MCF 10A (cell line): Measurements from ENCODE around the gene TMEM139. TPM values are rescaled to one million over a fixed set of nuclear protein-coding genes. Genes with fewer than 3 reads are reported as not detected.

Source experiments
- BruUV-seq: library from RNA; stranded (reverse); fragments of 400-500 nt; replicated peaks from 2 replicates; lab custom pipeline; 2021; lab: Mats Ljungman, UMichigan
- CTCF ChIA-PET: fragments of 300-600 bp; sonication (Branson Sonifier 250); formaldehyde crosslinking; extraction: SDS; loops from one replicate; lab custom pipeline; 2021; ENCODE audit warnings: antibody characterized with exemption, inconsistent platforms; lab: Yijun Ruan, JAX
- POLR2A ChIA-PET: fragments of 300-600, 350-650 bp; sonication (Branson Sonifier 250); formaldehyde crosslinking; extraction: SDS; loops from one replicate; lab custom pipeline; 2020; ENCODE audit warnings: antibody characterized with exemption, inconsistent platforms; lab: Yijun Ruan, JAX
- DNase-seq: peaks from one replicate; pipeline ENCODE4 v3.0.0-alpha.2; 2018; ENCODE audit not compliant: unreplicated experiment
- H3K27ac Mint-ChIP-seq: one replicate; pipeline ENCODE4 v1.8.0; 2022; ENCODE audit warnings: mild to moderate bottlenecking, low read depth, mixed read lengths; ENCODE audit not compliant: unreplicated experiment
- H3K27me3 Mint-ChIP-seq: one replicate; pipeline ENCODE4 v1.8.0; 2022; ENCODE audit warnings: mixed read lengths; ENCODE audit not compliant: insufficient read depth, unreplicated experiment
- H3K36me3 Mint-ChIP-seq: one replicate; pipeline ENCODE4 v1.8.0; 2022; ENCODE audit warnings: mild to moderate bottlenecking, moderate library complexity, mixed read lengths; ENCODE audit not compliant: insufficient read depth, unreplicated experiment
- H3K4me1 Mint-ChIP-seq: one replicate; pipeline ENCODE4 v1.8.0; 2022; ENCODE audit warnings: mixed read lengths; ENCODE audit not compliant: insufficient read depth, unreplicated experiment
- H3K4me3 Mint-ChIP-seq: one replicate; pipeline ENCODE4 v1.8.0; 2022; ENCODE audit warnings: mild to moderate bottlenecking, moderate library complexity, mixed read lengths; ENCODE audit not compliant: unreplicated experiment
- H3K9me3 Mint-ChIP-seq: one replicate; pipeline ENCODE4 v1.8.0; 2022; ENCODE audit warnings: mixed read lengths; ENCODE audit not compliant: unreplicated experiment
- CTCF ChIP-seq: fragments of 200-600 bp; IDR thresholded peaks from one replicate; pipeline ENCODE4 v1.8.0; 2022; ENCODE audit warnings: antibody characterized with exemption, mild to moderate bottlenecking; ENCODE audit not compliant: unreplicated experiment
- intact Hi-C: fragments of 100-400 bp; cut with micrococcal nuclease; formaldehyde crosslinking; loops from 2 replicates; pipeline ENCODE4 v1.14.1; 2022
- total RNA-seq: library from RNA; stranded (reverse); gene quantifications from 2 replicates; pipeline ENCODE4 v1.2.3, GENCODE V29; 2022

The TMEM139 gene
- total RNA-seq, 1 experiment from 2014 or later: 9.2 TPM

- Mint-ChIP-seq H3K4me1 (peaks cover 23% of the 10 kb centered on the region), H3K4me3 (no peak overlapping the region), H3K27me3 (no peaks in the 10 kb centered on the region), H3K36me3 (peaks cover 5% of the 10 kb centered on the region), H3K9me3 (no peaks in the 10 kb centered on the region), H3K27ac (no peak overlapping the region)
- CTCF ChIA-PET: no interaction called here
- intact Hi-C loops: no loop called here
- DNase-seq: no peak
- TF ChIP-seq CTCF: no peak
- no TSS peak for BruUV-seq
- POLR2A ChIA-PET: no interaction called here
Observed at GRCh38 chr7:143323653-143324052, 38.9 kb downstream of the TMEM139 start.

GRCh38 chr7:143325240-143325639 is 40.5 kb downstream of the TMEM139 start:
- ChIA-PET CTCF (no interaction called here), POLR2A (no interaction called here)
- DNase-seq: no peak
- TF ChIP-seq CTCF: no peak
- H3K4me3 Mint-ChIP-seq: no peak overlapping the region
- no TSS peak for BruUV-seq
- intact Hi-C loops: no loop called here
- peaks cover 12% of the 10 kb centered on the region for H3K4me1 Mint-ChIP-seq
- peaks cover 5% of the 10 kb centered on the region for H3K36me3 Mint-ChIP-seq
- no peak overlapping the region for H3K27ac Mint-ChIP-seq
- no peaks in the 10 kb centered on the region for H3K9me3 Mint-ChIP-seq
- H3K27me3 Mint-ChIP-seq: no peaks in the 10 kb centered on the region

GRCh38 chr7:143327903-143328302 is 43.1 kb downstream of the TMEM139 start:
- Mint-ChIP-seq H3K4me3 (no peak overlapping the region), H3K36me3 (no peaks in the 10 kb centered on the region), H3K27ac (no peak overlapping the region), H3K9me3 (no peaks in the 10 kb centered on the region), H3K4me1 (peaks cover 12% of the 10 kb centered on the region), H3K27me3 (no peaks in the 10 kb centered on the region)
- intact Hi-C loops: no loop called here
- no TSS peak for BruUV-seq
- DNase-seq: no peak
- no peak for TF ChIP-seq CTCF
- ChIA-PET CTCF (no interaction called here), POLR2A (interaction anchor here (0.7 kb wide), 1 partner anchor 32 kb away, joined by 3 read pairs; no protein-coding TSS in a partner anchor)

- no peaks in the 10 kb centered on the region for H3K9me3 Mint-ChIP-seq
- intact Hi-C loops: no loop called here
- DNase-seq: no peak
- H3K27ac Mint-ChIP-seq: no peak overlapping the region
- H3K4me3 Mint-ChIP-seq: no peak overlapping the region
- H3K4me1 Mint-ChIP-seq: peaks cover 12% of the 10 kb centered on the region
- TF ChIP-seq CTCF: no peak
- POLR2A ChIA-PET: interaction anchor here (1.1 to 2.4 kb wide), 2 partner anchors 9 to 11 kb away, joined by 3 to 8 read pairs; no protein-coding TSS in a partner anchor
- CTCF ChIA-PET: interaction anchor here (2.1 to 2.3 kb wide), 2 partner anchors 11 to 89 kb away, joined by 7 to 13 read pairs; no protein-coding TSS in a partner anchor
- no peaks in the 10 kb centered on the region for H3K27me3 Mint-ChIP-seq
- BruUV-seq: no TSS peak
- no peaks in the 10 kb centered on the region for H3K36me3 Mint-ChIP-seq
Observed at GRCh38 chr7:143329471-143330170, 44.9 kb downstream of the TMEM139 start.
